Hindlimb muscle (tissue), 1 donor: ENCODE measurements around the gene PGLYRP1. TPM values are rescaled to one million over a fixed set of nuclear protein-coding genes. Genes with fewer than 3 reads are reported as not detected.

Source experiments
- polyA plus RNA-seq: library from polyadenylated mRNA; unstranded; fragments of 120-200 nt; gene quantifications from one replicate; pipeline ENCODE4 v1.2.1, GENCODE V29; 2013; ENCODE audit not compliant: insufficient read length

PGLYRP1 gene
- polyA plus RNA-seq, 1 donor = 0.83 TPM

Other genes starting within 250 kb of the PGLYRP1 start
- gene DMPK, start 240.6 kb downstream of the PGLYRP1 start, polyA plus RNA-seq = 399 TPM
- 57.6 TPM for gene DMWD, start 230.2 kb downstream of the PGLYRP1 start, polyA plus RNA-seq
- gene RSPH6A, start 207.7 kb downstream of the PGLYRP1 start, polyA plus RNA-seq = not detected
- gene SYMPK, start 159.9 kb downstream of the PGLYRP1 start, polyA plus RNA-seq = 40.3 TPM
- not detected for gene FOXA3, start 158.7 kb downstream of the PGLYRP1 start, polyA plus RNA-seq
- 20.8 TPM for gene IRF2BP1, start 136.9 kb downstream of the PGLYRP1 start, polyA plus RNA-seq
- gene MYPOP, start 120.4 kb downstream of the PGLYRP1 start, polyA plus RNA-seq = 4.8 TPM
- gene NANOS2, start 108.3 kb downstream of the PGLYRP1 start, polyA plus RNA-seq = not detected
- gene NOVA2, start 49.2 kb downstream of the PGLYRP1 start, polyA plus RNA-seq = 5.0 TPM
- gene CCDC61, start 27.6 kb downstream of the PGLYRP1 start, polyA plus RNA-seq = 9.0 TPM
- 5.7 TPM for gene IGFL4, start 17.9 kb upstream of the PGLYRP1 start, polyA plus RNA-seq
- not detected for gene IGFL3, start 101.6 kb upstream of the PGLYRP1 start, polyA plus RNA-seq
- gene IGFL2, start 125.2 kb upstream of the PGLYRP1 start, polyA plus RNA-seq = 0.44 TPM
- not detected for gene IGFL1, start 206.7 kb upstream of the PGLYRP1 start, polyA plus RNA-seq